Left lung (tissue), 10 donors: Measurements from ENCODE around the gene RIC3. TPM values are rescaled to one million over a fixed set of nuclear protein-coding genes. Genes with fewer than 3 reads are reported as not detected.

Experiments used
- ATAC-seq: fragments of 200-7000 bp; cut with Tn5 transposase; one replicate; pipeline ENCODE4 v1.9.1; 2020; ENCODE audit warnings: moderate library complexity
- DNase-seq, 4 donors: peaks; one replicate each; pipeline ENCODE4 v3.0.0-alpha.2; 2013 to 2020
- H3K27ac ChIP-seq, 2 donors: fragments of 200-600 bp; sonication (generic) in 1 of 2; one replicate each; pipeline versions ENCODE4 v1.5.0 to v1.8.0; 2020 to 2021
- H3K27me3 ChIP-seq, 2 donors: fragments of 200-600 bp; sonication (generic) in 1 of 2; one replicate each; pipeline versions ENCODE4 v1.5.0 to v1.8.0; 2020 to 2021
- H3K36me3 ChIP-seq, 2 donors: fragments of 200-600 bp; sonication (generic) in 1 of 2; one replicate each; pipeline versions ENCODE4 v1.5.0 to v1.8.0; 2020 to 2021
- H3K4me1 ChIP-seq, 2 donors: fragments of 200-600 bp; one replicate each; pipeline ENCODE4 v1.8.0; 2021
- H3K4me3 ChIP-seq, 2 donors: fragments of 200-600 bp; sonication (generic) in 1 of 2; one replicate each; pipeline versions ENCODE4 v1.5.0 to v1.8.0; 2020 to 2021; ENCODE audit warnings: mild to moderate bottlenecking in 1 of 2
- H3K9me3 ChIP-seq, 2 donors: fragments of 200-600 bp; sonication (generic) in 1 of 2; one replicate each; pipeline versions ENCODE4 v1.5.0 to v1.8.0; 2020 to 2021
- intact Hi-C, 2 donors: fragments of 100-400 bp; cut with DNase I; formaldehyde crosslinking; loops; one replicate each; pipeline versions ENCODE4 v1.11.2 to v1.14.2; 2022
- polyA plus RNA-seq, 6 donors: library from polyadenylated mRNA; unstranded; fragments of 120-200 nt; gene quantifications; one replicate each; pipeline ENCODE4 v1.2.1, GENCODE V29; 2013; ENCODE audit not compliant: insufficient read length in 6 of 6
- total RNA-seq, 2 donors: library from RNA; stranded (reverse); fragmentation: NEBNext Ultra II Directional; extraction: Animal tissue kit (Norgen Biotek cat#: 25700); gene quantifications; one replicate each; pipeline ENCODE4 v1.2.1, GENCODE V29; 2021
- TF ChIP-seq, protein P1 (sequence below), 2 donors: fragments of 200-600 bp; sonication (generic) in 1 of 2; IDR thresholded peaks; one replicate each; pipeline versions ENCODE4 v1.5.0 to v1.8.0; 2021; ENCODE audit warnings: antibody characterized with exemption in 2 of 2
- donor health status: DM: no; HTN: yes; CAD: no.
- donor health status: DM: no; HTN: no; CAD: no.

The RIC3 gene
- total and polyA plus RNA-seq, 8 donors, result 2.2 to 8.6 (median 3.2) TPM

DNA sequence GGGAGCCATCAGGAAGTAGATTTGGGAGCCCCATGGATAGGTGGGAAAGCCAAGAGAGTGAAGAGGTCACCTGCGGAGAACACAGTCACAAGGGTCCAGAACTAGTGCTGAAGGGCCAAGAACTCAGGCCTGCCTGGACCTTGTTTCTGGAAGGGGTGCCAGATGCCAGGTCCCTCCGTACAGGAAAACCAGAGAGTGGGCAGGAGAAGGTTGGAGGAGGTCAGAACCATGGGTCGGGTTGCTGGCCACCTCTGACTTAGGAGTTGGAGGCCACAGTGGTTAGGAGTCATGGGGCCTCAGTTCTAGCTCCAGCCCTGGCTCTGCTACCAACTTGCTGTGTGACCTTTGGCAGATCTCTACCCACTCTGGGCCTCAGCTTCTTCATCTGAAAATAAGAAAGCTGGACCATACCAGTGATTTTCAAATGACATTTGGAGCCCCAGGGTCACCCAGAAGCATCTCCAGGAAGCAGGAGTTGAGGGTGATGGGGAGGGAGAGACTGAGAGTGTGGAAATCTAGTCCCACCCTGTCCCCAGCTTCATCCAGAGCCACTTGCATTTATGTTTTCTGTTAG lies 108.6 kb downstream of the RIC3 start:
- Histone ChIP-seq H3K4me1 (no peaks in the 10 kb centered on the region), H3K27me3 (no peaks in the 10 kb centered on the region), H3K36me3 (no peaks in the 10 kb centered on the region), H3K27ac (no peak overlapping the region), H3K4me3 (no peak overlapping the region), H3K9me3 (no peaks in the 10 kb centered on the region)
- intact Hi-C loops, result no loop called here
- TF ChIP-seq, protein P1, sequence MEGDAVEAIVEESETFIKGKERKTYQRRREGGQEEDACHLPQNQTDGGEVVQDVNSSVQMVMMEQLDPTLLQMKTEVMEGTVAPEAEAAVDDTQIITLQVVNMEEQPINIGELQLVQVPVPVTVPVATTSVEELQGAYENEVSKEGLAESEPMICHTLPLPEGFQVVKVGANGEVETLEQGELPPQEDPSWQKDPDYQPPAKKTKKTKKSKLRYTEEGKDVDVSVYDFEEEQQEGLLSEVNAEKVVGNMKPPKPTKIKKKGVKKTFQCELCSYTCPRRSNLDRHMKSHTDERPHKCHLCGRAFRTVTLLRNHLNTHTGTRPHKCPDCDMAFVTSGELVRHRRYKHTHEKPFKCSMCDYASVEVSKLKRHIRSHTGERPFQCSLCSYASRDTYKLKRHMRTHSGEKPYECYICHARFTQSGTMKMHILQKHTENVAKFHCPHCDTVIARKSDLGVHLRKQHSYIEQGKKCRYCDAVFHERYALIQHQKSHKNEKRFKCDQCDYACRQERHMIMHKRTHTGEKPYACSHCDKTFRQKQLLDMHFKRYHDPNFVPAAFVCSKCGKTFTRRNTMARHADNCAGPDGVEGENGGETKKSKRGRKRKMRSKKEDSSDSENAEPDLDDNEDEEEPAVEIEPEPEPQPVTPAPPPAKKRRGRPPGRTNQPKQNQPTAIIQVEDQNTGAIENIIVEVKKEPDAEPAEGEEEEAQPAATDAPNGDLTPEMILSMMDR (IDR thresholded peaks at IDR 0.05), result no peak
- no peak for ATAC-seq
- peak in 1 of 4 donors; percentile 20 for DNase-seq

DNA sequence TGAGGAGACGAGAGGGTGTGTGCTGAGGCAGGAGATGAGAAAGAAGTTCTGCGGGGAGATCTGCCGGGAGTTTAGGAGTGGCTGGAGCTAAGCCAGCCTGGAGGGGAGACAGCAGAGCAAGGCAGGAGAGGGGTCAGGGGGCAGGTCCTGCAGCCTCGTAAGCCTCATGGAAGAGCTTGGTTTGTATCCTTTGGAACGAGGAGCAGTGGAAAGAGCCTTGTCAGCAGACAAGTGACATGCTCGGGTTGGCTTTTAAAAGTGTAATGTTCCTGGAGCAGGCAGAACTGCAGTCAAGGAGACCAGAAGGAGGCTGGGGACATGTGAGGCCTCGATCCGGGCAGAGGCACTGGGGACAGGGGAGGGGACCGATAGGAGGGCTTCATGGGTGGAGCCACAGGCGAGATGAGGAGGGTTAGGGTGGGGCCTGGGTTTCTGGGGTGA lies 109.2 kb downstream of the RIC3 start:
- no peaks in the 10 kb centered on the region for H3K9me3 ChIP-seq
- H3K27ac ChIP-seq, result no peak overlapping the region
- no peak overlapping the region for H3K4me3 ChIP-seq
- peak in 1 of 4 donors; percentile 21 for DNase-seq
- intact Hi-C loops, result no loop called here
- H3K27me3 ChIP-seq, result no peaks in the 10 kb centered on the region
- no peak for ATAC-seq
- no peaks in the 10 kb centered on the region for H3K36me3 ChIP-seq
- TF ChIP-seq, protein P1 (IDR thresholded peaks at IDR 0.05), result no peak
- no peaks in the 10 kb centered on the region for H3K4me1 ChIP-seq

DNA sequence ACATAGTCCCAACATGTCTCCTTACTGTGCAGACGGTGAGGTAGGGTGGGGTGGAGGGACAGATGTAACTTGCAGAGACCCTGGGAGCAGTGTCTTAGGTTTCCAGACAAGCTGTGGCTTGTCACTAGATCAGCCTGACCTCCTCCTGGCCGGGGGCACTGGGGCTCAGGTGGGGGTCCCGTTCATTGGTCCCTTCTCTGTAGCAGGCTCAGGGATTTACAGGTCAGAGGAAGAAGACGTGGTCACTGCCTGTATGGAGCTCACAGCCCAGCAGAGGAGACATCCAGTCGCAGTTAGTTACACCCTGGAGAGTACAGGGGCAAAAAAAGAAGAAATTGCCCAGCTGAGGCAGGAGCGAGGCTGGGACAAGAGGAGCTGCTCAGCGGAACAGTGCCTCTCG lies 109.8 kb downstream of the RIC3 start:
- ATAC-seq (no peak), DNase-seq (peak in 1 of 4 donors; percentile 20)
- Histone ChIP-seq H3K27me3 (no peaks in the 10 kb centered on the region), H3K4me3 (no peak overlapping the region), H3K36me3 (no peaks in the 10 kb centered on the region), H3K9me3 (no peaks in the 10 kb centered on the region), H3K27ac (no peak overlapping the region), H3K4me1 (no peaks in the 10 kb centered on the region)
- intact Hi-C loops, result no loop called here
- TF ChIP-seq, protein P1 (IDR thresholded peaks at IDR 0.05), result no peak

DNA sequence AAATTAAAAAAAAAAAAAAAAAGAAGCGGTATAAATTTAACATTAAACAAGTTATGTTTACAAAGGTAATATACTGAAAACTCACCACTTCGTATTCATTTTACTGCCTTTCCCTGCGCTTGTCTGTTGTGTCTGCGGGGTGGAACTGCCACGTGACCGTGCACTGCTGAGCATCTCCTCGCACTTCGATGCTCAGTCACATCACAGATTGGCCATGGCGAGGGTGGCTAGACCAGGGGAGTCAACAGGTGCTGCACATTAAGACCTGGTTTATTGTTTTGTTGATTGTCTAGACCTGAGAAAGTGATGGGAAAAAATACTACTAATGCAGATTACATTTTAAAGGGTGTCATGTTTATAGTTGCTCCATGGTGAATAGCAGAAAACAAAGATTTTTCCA lies 110.6 kb downstream of the RIC3 start:
- no peak overlapping the region for H3K27ac ChIP-seq
- H3K27me3 ChIP-seq, result no peaks in the 10 kb centered on the region
- no peak overlapping the region for H3K4me3 ChIP-seq
- TF ChIP-seq, protein P1 (IDR thresholded peaks at IDR 0.05), result no peak
- H3K36me3 ChIP-seq, result no peaks in the 10 kb centered on the region
- intact Hi-C loops, result no loop called here
- no peak for ATAC-seq
- no peaks in the 10 kb centered on the region for H3K4me1 ChIP-seq
- H3K9me3 ChIP-seq, result no peaks in the 10 kb centered on the region
- DNase-seq, result no peak

DNA sequence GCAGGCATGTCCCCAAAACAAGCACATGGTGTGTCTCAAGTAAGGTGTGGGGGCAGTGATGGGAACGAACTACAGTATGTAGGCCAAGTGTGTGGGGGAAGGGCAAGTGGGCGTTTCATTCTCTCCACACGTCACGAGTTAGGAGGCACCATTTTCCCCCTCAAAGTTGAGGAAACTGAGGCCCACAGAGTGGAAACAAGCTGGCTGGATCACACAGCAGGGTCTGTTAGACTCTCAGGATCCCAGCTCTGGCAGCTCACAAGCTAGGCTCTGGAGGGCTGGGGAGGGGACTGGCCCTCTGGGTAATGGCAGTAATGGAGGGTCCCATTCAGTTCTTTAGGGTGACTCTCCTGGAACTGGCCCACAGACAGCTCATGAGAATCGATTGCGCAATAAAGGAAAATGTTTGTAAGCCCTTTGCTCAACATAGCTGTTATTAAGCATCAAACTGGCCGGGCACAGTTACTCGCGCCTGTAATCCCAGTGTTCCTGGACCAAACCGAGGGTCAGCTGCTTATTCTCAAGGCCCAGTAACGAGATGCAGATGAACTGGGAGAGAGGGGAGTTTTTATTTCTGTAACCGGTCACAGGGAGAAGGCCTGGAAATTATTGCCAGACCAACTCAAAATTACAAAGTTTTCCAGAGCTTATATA lies 111.9 kb downstream of the RIC3 start:
- DNase-seq, result peak in 3 of 4 donors; percentile 52 to 81 (median 73)
- Histone ChIP-seq H3K4me1 (no peaks in the 10 kb centered on the region), H3K4me3 (no peak overlapping the region), H3K36me3 (no peaks in the 10 kb centered on the region), H3K27me3 (no peaks in the 10 kb centered on the region), H3K27ac (peak overlapping the region in 1 of 2 donors; percentile 26), H3K9me3 (no peaks in the 10 kb centered on the region)
- ATAC-seq, result peak; percentile 64
- intact Hi-C loops, result no loop called here
- TF ChIP-seq, protein P1 (IDR thresholded peaks at IDR 0.05), result no peak

Other genes with a start within 250 kb of the RIC3 start
- not detected for gene OR10A6, start 237.8 kb downstream of the RIC3 start, total RNA-seq
- gene OR10A6, start 237.8 kb downstream of the RIC3 start, polyA plus RNA-seq, result under 1 TPM; 0.03 to 0.08 (median 0.07) TPM
- gene OR10A3, start 227.3 kb downstream of the RIC3 start, total RNA-seq, result not detected
- gene OR10A3, start 227.3 kb downstream of the RIC3 start, polyA plus RNA-seq, result under 1 TPM in 4 of 6 donors, not detected in 2; 0.04 to 0.13 (median 0.06) TPM
- not detected for gene NLRP10, start 203.6 kb downstream of the RIC3 start, total RNA-seq
- gene NLRP10, start 203.6 kb downstream of the RIC3 start, polyA plus RNA-seq, result not detected
- 100 to 1,000 TPM; 153 to 213 TPM for gene EIF3F, start 181.7 kb downstream of the RIC3 start, total RNA-seq
- gene EIF3F, start 181.7 kb downstream of the RIC3 start, polyA plus RNA-seq, result 100 to 1,000 TPM; 343 to 400 (median 354) TPM
- 1 to 10 TPM; 5.6 to 7.1 TPM for gene TUB, start 87.8 kb downstream of the RIC3 start, total RNA-seq
- gene TUB, start 87.8 kb downstream of the RIC3 start, polyA plus RNA-seq, result 10 to 100 TPM; 24.7 to 30.0 (median 27.0) TPM
- gene LMO1, start 94.9 kb upstream of the RIC3 start, total RNA-seq, result not detected
- under 1 TPM in 5 of 6 donors, not detected in 1; 0.18 to 0.48 (median 0.23) TPM for gene LMO1, start 94.9 kb upstream of the RIC3 start, polyA plus RNA-seq